Endothelial cell of hepatic sinusoid (primary cell): ENCODE data around the gene SLC25A26.

Source experiments
- in situ Hi-C: cut with HindIII; loops from 2 replicates; pipeline ENCODE4 v1.10.0; 2017; ENCODE audit warnings: low sequenced_read_pairs

SLC25A26 gene

DNA sequence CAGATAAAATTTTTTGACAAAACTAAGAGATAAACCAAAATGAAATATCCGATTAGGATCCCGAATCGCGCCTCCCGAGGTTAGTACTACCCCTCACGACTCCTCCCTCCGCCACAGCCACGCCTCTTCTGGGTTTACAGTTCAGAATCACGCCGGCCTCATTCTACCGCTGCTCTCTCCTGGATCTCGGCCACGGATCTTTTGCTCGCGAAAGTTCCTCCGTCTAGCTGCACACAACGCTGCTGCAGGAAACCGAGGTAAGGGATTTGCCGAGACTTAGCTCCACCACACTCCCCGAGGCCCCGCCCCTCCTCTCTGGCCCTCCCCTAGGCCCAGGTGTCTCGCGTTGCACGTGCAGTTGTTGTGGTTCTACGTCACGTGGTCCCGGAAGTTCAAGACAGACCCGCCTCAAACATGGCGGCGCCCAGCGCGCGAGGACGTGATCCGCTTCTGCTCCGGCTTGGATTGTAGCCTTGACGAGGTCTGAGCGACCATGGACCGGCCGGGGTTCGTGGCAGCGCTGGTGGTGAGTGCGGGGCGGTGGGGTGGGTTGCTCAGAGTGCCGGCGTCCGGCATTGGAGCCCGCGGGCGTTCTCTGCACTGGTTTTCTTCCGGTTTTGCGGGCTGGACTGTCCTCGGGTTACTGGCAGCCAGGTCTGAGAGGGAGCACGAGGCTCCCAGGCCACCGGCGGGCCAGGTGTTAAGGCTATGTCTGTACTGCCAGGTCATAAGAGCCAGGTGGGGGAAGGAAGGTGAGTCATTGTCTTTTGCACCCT, at the start of gene SLC25A26:
Gene SLC25A26, plus strand, starts transcription at position 400 of the 776 bp plus-strand sequence. Its CDS starts 94 bp downstream, at position 494.
- in situ Hi-C loops = no loop called here

- in situ Hi-C loops = no loop called here
These were observed 48.4 kb upstream of the SLC25A26 start for GRCh38 chr3:66172394-66172793.

DNA sequence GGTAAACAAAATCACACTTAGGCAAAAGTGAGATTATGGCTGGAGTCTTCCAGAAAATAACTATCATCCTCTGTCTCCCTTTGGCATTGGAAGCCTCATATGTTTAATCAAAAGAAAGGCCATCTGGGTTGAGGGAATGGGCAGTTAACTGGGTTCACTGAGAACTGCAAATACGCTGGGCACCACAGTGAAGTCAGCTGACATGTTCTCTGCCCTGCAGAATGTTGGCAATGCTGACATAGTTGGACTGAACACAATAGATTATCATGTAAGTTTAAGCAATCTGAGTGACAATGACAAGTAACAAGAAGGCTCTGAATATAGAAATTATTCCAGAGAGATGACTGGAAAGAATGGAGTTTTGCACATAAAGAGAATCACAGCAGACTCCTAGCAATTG, 43.8 kb upstream of the SLC25A26 start:
- in situ Hi-C loops = no loop called here

GRCh38 chr3:66178206-66178605, 42.6 kb upstream of the SLC25A26 start:
- in situ Hi-C loops = no loop called here

GRCh38 chr3:66179793-66180192, 41.0 kb upstream of the SLC25A26 start:
- in situ Hi-C loops = no loop called here

DNA sequence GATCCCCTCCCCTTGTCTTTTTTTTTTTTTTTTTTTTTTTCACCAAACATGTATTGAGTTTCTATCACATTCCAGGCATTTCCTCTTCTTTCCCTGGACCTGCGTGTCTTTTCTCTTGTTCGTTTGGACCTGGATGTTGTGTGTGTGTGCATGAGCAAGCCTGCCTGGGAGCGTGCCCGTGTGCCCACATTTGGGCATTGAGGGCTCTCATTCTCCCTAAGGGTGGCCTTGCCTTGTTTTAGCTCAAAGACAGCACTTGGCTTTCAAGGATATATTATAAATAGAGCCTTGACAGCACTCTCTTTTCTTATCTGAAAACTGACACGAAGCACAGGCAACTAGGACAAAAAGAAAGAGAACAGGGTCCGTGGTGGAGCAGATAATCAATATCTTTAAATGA, 39.0 kb upstream of the SLC25A26 start:
- in situ Hi-C loops = no loop called here

- in situ Hi-C loops = no loop called here
These were observed 38.6 kb upstream of the SLC25A26 start for GRCh38 chr3:66182246-66182645.

DNA sequence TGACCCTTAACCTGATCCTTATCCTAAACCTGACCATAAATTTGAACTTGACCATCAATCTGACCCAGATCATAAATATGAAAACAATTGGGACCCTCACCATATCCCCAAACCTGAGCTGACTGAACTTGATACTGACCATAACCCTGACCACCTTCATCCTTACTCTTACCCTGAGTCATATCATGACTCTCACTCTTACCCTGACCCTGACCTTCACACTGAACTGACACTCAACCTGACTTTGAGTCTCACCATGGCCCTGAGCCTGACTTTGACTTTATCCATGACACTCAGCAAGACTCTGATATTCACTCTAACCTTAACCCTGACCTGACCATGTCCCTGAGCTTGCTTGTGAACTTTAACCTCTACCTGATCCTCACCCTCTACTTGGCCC, 34.3 kb upstream of the SLC25A26 start:
- in situ Hi-C loops = no loop called here

DNA sequence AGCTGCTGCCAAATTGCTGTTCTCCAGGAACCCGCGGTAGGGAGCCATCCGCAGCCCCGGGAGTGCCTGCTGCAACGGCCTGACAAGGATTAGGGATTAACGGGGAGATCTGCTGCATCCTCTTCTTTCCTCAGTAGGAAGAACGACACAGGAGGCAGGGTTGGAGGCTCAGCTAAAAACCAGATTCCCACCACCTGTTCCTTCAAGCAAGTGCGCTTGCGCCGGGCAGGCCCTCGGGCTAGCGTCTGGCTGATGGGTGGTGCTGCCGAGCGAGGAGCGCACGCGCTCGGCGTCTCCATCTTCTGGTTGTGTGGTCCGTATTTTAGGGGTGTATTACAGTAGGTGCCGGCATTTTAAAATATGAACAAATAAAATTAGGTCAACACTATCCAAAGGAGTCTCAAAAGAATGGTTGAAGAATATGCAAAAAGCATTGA, 25.4 kb upstream of the SLC25A26 start:
- in situ Hi-C loops = no loop called here

DNA sequence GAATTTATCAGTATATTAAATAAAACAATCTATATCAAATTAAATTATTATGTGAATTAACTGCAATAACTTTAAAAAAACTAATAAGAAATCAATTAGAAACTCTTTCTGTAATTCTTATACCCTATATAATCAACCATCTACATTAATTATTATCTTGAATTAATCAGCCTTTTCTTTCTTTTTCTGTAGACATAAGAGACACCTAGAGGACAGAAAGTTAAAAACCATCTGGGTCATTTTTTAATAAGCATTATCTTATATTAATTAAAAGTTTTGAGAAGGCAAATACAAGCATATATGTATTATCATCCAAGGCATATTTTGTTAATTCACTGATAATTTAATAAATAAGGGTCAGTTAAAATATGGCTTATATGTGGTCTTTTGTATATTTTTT, 24.2 kb upstream of the SLC25A26 start:
- in situ Hi-C loops = no loop called here

- in situ Hi-C loops = no loop called here
These were observed 22.2 kb upstream of the SLC25A26 start for GRCh38 chr3:66198437-66199088.

GRCh38 chr3:66199089-66199473, 21.7 kb upstream of the SLC25A26 start:
- in situ Hi-C loops = no loop called here

DNA sequence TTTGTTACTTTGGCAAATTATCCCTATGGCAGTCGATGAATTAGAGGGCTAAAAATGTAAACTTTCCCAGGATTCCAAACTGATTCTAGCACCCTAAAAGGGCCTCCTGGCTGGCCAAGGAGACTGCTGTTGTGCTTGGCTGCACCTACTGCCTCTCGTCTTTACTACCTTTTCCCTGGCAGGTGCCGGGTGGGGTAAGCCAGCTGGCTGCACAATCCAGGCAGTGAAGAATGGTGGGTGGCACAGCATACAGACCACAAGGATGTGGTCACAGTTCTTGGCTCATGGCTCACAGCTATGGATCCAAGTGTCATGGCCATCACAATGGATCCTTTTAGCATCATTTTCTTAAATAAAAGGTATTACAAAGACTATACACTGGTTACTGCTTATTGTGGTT, 20.7 kb upstream of the SLC25A26 start:
- in situ Hi-C loops = no loop called here

GRCh38 chr3:66200786-66201185, 20.0 kb upstream of the SLC25A26 start:
- in situ Hi-C loops = no loop called here

DNA sequence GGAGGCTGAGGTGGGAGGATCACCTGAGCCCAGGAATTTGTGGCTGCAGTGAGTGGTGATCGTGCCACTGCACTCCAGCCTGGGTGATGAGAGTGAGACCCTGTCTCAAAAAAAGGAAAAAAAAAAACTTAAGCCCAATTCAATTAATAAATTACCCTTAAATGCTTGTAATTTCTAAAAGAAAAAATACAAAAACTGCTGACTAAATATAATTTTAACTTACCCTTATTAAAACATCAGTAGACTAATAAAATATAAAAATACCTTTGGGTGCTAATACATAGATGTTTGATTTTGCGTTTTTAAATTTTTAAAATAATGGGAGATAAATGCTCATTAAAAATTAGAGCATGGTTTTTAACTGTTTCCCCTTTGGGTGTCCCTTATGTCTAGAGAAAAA, 17.5 kb upstream of the SLC25A26 start:
- in situ Hi-C loops = no loop called here

GRCh38 chr3:66206806-66207205, 14.0 kb upstream of the SLC25A26 start:
- in situ Hi-C loops = no loop called here

GRCh38 chr3:66208189-66208588, 12.6 kb upstream of the SLC25A26 start:
- in situ Hi-C loops = no loop called here

- in situ Hi-C loops = no loop called here
These were observed 10.0 kb upstream of the SLC25A26 start for GRCh38 chr3:66210687-66211295.

GRCh38 chr3:66211779-66212178, 9.0 kb upstream of the SLC25A26 start:
- in situ Hi-C loops = no loop called here

DNA sequence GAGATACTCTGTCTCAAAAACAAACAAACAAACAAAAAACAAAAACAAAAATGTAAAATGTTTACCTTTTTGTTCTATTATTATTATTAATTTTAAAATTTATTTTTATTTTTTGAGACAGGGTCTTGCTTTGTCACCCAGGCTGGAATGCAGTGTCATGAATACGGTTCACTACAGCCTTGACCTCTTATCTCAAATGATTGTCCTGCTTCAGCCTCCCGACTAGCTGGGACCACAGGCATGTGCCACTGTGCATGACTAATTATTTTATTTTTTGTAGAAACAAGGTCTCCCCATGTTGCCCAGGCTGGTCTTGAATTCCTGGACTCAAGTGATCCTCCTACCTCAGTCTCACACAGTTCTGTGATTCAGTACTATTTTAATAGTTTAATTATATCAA, 5.7 kb upstream of the SLC25A26 start:
- in situ Hi-C loops = no loop called here

GRCh38 chr3:66220066-66220465, 735 bp upstream of the SLC25A26 start:
- in situ Hi-C loops = no loop called here

- in situ Hi-C loops = no loop called here
These were observed 3.4 kb downstream of the SLC25A26 start for GRCh38 chr3:66224220-66224619.
